ENCODE results near the gene SHD.

DNA sequence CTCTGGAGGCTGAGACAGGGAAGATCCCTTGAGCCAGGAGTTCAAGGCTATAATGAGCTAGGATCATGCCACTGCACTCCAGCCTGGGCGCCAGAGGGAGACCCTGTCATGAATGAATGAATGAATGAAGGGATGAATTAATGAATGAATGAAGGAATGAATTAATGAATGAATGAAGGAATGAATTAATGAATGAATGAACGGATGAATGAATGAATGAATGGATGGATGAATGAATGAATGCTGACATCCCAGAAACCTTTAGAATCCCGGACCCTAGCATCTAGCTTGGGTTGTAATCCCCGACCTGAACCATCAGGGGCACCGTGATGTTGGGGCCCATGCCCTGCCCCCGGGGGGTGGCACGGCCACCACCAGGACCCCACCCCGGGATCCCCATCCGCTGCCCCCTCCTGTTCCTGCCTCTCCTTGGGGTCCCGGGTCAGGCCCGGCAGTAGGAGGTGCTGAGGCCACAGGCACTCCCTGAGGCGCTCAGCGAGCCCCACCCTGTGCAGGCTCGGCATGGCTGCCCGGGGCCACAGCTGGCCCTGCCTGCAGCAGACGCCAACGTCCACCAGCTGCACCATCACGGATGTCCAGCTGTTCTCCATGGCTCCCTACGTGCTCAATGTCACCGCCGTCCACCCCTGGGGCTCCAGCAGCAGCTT is 46.3 kb upstream of the SHD start:
- TF ChIP-seq CTCF (conservative IDR thresholded peaks at IDR 0.05; ENCODE audit: low read depth, low read length) (no peak), EZH2 (IDR thresholded peaks at IDR 0.05; ENCODE audit: borderline replicate concordance, low read depth, low read length, poor library complexity, severe bottlenecking) (no peak)
